HFFc6 (cell line): ENCODE measurements around the gene CCDC134. TPM values are rescaled to one million over a fixed set of nuclear protein-coding genes. Genes with fewer than 3 reads are reported as not detected.

Experiments used
- DNase-seq: peaks from one replicate; pipeline ENCODE4 v3.0.0-alpha.2; 2018
- H3K27ac Mint-ChIP-seq: 2 replicates; pipeline ENCODE4 v1.8.0; 2020; ENCODE audit warnings: mild to moderate bottlenecking, mixed read lengths
- H3K27me3 Mint-ChIP-seq: 2 replicates; pipeline ENCODE4 v1.8.0; 2021; ENCODE audit warnings: mild to moderate bottlenecking, moderate library complexity, mixed read lengths; ENCODE audit not compliant: insufficient read depth
- H3K36me3 Mint-ChIP-seq: 2 replicates; pipeline ENCODE4 v1.8.0; 2021; ENCODE audit warnings: low read depth, mixed read lengths
- H3K4me1 Mint-ChIP-seq: 2 replicates; pipeline ENCODE4 v1.8.0; 2020; ENCODE audit warnings: low read depth, mixed read lengths
- H3K4me3 Mint-ChIP-seq: 2 replicates; pipeline ENCODE4 v1.8.0; 2020; ENCODE audit warnings: mild to moderate bottlenecking, moderate library complexity, mixed read lengths
- H3K9me3 Mint-ChIP-seq: 2 replicates; pipeline ENCODE4 v1.8.0; 2020; ENCODE audit warnings: mild to moderate bottlenecking, mixed read lengths
- total RNA-seq, 6 experiments: library from RNA; stranded (reverse); fragmentation: NEBNext Ultra II Directional; extraction: Animal tissue kit (Norgen Biotek cat#: 25700); gene quantifications; 2 replicates in 1 of 6; 3 replicates in 5 of 6; pipeline ENCODE4 v1.2.3, GENCODE V29; 2021
- TF ChIP-seq, protein P1 (sequence below): fragments of 200-600 bp; sonication (generic); IDR thresholded peaks from 2 replicates; pipeline ENCODE4 v1.5.0; 2021; ENCODE audit warnings: antibody characterized with exemption, mild to moderate bottlenecking

CCDC134 gene
- total RNA-seq, 6 experiments from 2014 or later = 8.9 to 10.4 (median 9.1) TPM

DNA sequence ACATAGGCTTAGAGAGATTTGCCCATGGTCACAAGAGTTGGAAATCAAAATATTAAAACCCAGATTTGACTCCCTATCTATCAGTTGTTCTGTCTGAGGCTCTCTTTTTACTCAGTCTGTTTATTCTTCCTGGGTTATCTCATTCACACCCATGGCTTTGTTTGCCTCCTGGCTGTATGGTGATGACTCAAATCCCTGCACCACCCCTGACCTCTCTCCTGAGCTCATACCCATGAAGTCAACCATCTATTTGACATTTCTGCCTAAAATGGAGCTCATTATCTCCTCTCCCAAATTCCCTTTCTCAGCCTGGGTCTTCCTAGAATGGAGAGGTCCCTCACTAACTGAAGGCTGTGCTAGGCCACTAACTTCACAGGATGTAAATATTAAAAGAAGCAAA lies 27.8 kb upstream of the CCDC134 start:
- H3K4me1 Mint-ChIP-seq = peaks cover 22% of the 10 kb centered on the region
- H3K27me3 Mint-ChIP-seq = peaks cover 1% of the 10 kb centered on the region; the same call in 1 of the 2 replicates
- DNase-seq = no peak
- TF ChIP-seq, protein P1, sequence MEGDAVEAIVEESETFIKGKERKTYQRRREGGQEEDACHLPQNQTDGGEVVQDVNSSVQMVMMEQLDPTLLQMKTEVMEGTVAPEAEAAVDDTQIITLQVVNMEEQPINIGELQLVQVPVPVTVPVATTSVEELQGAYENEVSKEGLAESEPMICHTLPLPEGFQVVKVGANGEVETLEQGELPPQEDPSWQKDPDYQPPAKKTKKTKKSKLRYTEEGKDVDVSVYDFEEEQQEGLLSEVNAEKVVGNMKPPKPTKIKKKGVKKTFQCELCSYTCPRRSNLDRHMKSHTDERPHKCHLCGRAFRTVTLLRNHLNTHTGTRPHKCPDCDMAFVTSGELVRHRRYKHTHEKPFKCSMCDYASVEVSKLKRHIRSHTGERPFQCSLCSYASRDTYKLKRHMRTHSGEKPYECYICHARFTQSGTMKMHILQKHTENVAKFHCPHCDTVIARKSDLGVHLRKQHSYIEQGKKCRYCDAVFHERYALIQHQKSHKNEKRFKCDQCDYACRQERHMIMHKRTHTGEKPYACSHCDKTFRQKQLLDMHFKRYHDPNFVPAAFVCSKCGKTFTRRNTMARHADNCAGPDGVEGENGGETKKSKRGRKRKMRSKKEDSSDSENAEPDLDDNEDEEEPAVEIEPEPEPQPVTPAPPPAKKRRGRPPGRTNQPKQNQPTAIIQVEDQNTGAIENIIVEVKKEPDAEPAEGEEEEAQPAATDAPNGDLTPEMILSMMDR = no peak
- H3K36me3 Mint-ChIP-seq = no peaks in the 10 kb centered on the region
- no peaks in the 10 kb centered on the region for H3K9me3 Mint-ChIP-seq
- no peak overlapping the region for H3K4me3 Mint-ChIP-seq
- H3K27ac Mint-ChIP-seq = no peak overlapping the region

DNA sequence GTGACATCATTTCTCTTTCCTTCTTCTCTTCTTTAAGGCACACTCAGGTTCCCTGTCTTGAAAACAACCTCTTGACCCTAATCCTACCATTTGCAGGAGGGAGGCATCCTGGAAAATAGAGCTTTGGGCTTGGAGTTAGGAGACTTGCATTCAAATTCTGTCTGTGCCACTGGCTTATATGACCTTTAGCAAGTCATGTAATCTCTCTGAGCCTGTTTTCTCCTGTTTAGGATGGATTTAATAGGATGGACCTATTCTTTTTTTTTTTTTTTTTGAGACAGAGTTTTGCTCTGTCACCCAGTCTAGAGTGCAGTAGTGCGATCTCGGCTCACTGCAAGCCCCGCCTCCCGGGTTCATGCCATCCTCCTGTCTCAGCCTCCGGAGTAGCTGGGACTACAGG lies 25.1 kb upstream of the CCDC134 start:
- Mint-ChIP-seq H3K27me3 (peaks cover 9% of the 10 kb centered on the region), H3K27ac (no peak overlapping the region), H3K4me1 (peaks cover 13% of the 10 kb centered on the region), H3K36me3 (no peaks in the 10 kb centered on the region), H3K4me3 (no peak overlapping the region), H3K9me3 (no peaks in the 10 kb centered on the region)
- no peak for DNase-seq
- TF ChIP-seq, protein P1 = no peak

DNA sequence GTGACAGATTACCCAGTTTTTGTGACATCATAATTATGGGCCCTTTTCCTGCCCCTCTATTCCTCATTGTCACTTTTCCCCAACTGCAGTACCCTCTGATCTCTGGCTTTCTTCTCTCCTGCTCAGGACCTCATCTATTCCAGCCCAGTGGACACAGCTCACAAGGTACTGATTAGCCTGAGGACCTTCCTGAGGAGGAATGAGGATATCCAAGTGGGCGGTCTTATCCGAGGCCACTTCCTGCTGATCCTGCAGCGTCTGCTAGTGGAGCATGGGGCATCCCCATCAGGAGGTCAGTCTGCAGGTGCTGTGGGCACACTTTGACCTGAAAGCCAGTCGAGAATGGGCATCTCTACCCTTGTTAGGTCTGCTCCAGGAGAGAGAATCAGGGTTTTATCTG lies 24.5 kb upstream of the CCDC134 start:
- H3K27me3 Mint-ChIP-seq = peaks cover 9% of the 10 kb centered on the region
- H3K36me3 Mint-ChIP-seq = no peaks in the 10 kb centered on the region
- H3K9me3 Mint-ChIP-seq = no peaks in the 10 kb centered on the region
- no peak for DNase-seq
- TF ChIP-seq, protein P1 = no peak
- peaks cover 10% of the 10 kb centered on the region for H3K4me1 Mint-ChIP-seq
- H3K27ac Mint-ChIP-seq = no peak overlapping the region
- H3K4me3 Mint-ChIP-seq = no peak overlapping the region

DNA sequence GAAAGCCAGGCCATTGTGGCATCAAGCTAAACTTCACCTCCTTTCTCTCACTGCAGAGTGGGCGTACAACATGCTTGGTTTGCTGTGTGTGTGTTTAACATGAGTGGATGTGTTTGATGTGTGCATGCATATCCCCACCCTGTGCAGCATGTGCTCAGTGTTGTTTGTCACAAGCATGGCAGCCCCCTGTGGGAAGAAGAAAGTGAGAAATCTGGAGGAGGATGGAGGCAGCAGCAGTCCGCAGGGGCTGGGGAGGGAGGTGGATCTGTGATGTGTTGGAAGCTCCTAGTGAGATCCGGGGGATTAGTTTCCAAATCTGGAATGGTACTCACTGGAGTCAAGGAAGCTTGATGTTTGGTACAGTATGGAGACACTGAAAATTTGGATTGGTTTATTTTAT lies 24.1 kb upstream of the CCDC134 start:
- H3K4me3 Mint-ChIP-seq = no peak overlapping the region
- H3K27ac Mint-ChIP-seq = no peak overlapping the region
- peaks cover 12% of the 10 kb centered on the region for H3K4me1 Mint-ChIP-seq
- TF ChIP-seq, protein P1 = no peak
- H3K27me3 Mint-ChIP-seq = peaks cover 9% of the 10 kb centered on the region
- no peaks in the 10 kb centered on the region for H3K9me3 Mint-ChIP-seq
- H3K36me3 Mint-ChIP-seq = no peaks in the 10 kb centered on the region
- DNase-seq = no peak

DNA sequence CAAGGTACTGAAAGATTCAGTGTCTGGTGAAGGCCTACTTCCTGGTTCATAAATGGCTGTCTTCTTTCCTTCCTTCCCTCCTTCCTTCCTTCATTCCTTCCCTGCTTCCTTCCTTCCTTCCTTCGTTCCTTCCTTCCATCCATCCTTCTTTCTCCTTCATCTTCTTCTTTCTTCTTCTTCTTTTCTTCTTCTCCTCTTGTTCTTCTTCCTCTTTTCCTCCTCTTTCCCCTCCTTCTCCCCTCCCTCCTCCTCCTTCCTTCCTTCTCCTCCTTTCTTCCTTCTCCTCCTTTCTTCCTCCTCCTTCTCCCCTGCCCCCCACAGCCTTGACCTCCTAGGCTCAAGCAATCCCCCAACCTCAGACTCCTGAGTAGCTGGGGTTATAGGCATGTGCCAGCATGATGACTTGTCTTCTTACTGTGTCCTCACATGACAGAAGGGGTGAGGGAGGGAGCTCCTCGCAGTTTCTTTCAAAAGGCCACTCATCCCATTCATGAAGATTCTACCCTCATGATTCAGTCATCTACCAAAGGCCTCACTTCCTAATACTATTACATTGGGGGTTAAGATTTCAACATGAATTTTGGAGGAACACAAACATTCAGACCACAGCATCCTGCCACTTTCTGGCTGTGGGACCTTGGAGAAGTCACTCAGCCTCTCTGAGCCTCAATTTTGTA lies 22.6 kb upstream of the CCDC134 start:
- DNase-seq = no peak

More for the DNA sequence above, 22.6 kb upstream of the CCDC134 start:
- Mint-ChIP-seq H3K4me1 (peaks cover 8% of the 10 kb centered on the region; the same call in 1 of the 2 replicates), H3K9me3 (no peaks in the 10 kb centered on the region), H3K4me3 (no peak overlapping the region), H3K36me3 (no peaks in the 10 kb centered on the region), H3K27me3 (peaks cover 11% of the 10 kb centered on the region), H3K27ac (no peak overlapping the region)
- TF ChIP-seq, protein P1 = no peak
